Esophagus muscularis mucosa (tissue), 4 donors: ENCODE data around the gene KATNAL1. TPM values are rescaled to one million over a fixed set of nuclear protein-coding genes. Genes with fewer than 3 reads are reported as not detected.

ENCODE experiments used
- DNase-seq: peaks from one replicate; pipeline ENCODE4 v3.0.0-alpha.2; 2017; ENCODE audit errors: extremely low spot score
- H3K27ac ChIP-seq, 4 donors: fragments of 200-600 bp; sonication (generic); replicated peaks in 1 of 4; 1 replicate in 3 of 4; 2 replicates in 1 of 4; pipeline ENCODE4 v1.5.1; 2016 to 2019; ENCODE audit warnings: mild to moderate bottlenecking in 1 of 4
- H3K27me3 ChIP-seq, 4 donors: fragments of 200-600 bp; sonication (generic); one replicate each; pipeline versions ENCODE4 v1.5.1 to v1.6.0; 2016 to 2019
- H3K36me3 ChIP-seq, 4 donors: fragments of 200-600 bp; sonication (generic); one replicate each; pipeline ENCODE4 v1.5.1; 2016 to 2019
- H3K4me1 ChIP-seq, 4 donors: fragments of 200-600 bp; sonication (generic); one replicate each; pipeline ENCODE4 v1.5.1; 2016 to 2019
- H3K4me3 ChIP-seq, 4 donors: fragments of 200-600 bp; sonication (generic); 1 replicate in 2 of 4; 2 replicates in 2 of 4; pipeline ENCODE4 v1.5.1; 2016 to 2019; ENCODE audit warnings: mild to moderate bottlenecking in 4 of 4, moderate library complexity in 1 of 4
- H3K9me3 ChIP-seq, 4 donors: fragments of 200-600 bp; sonication (generic); 1 replicate in 3 of 4; 2 replicates in 1 of 4; pipeline ENCODE4 v1.5.1; 2016 to 2019
- EP300 ChIP-seq: sonication (generic); formaldehyde crosslinking; IDR thresholded peaks from one replicate; pipeline ENCODE4 v1.6.1; 2017; ENCODE audit warnings: antibody characterized with exemption
- POLR2A ChIP-seq: fragments of 450-650 bp; IDR thresholded peaks from one replicate; pipeline ENCODE4 v1.6.1; 2017; ENCODE audit warnings: antibody characterized with exemption, moderate library complexity, mild to moderate bottlenecking, low read depth
- POLR2AphosphoS5 ChIP-seq, 2 donors: sonication (generic); formaldehyde crosslinking; IDR thresholded peaks; one replicate each; pipeline ENCODE4 v1.6.1; 2017; ENCODE audit warnings: antibody characterized with exemption in 2 of 2
- WGBS: methylation state at CpG from one replicate; pipeline ENCODE4 v1.1.5; 2018; 5-methylcytosine and 5-hydroxymethylcytosine counted together
- intact Hi-C: fragments of 100-400 bp; cut with DNase I; formaldehyde crosslinking; loops from one replicate; pipeline ENCODE4 v1.15.1; 2023
- total RNA-seq, 4 donors: library from RNA; depleted of rRNA; stranded (reverse); fragments of >200 nt; gene quantifications; one replicate each; pipeline versions ENCODE4 v1.1.0 to v1.2.1, GENCODE V29; 2016
- TF ChIP-seq, protein P1 (sequence below), 3 experiments: fragments of 200-600 bp in 2 of 3; fragments of 450-650 bp in 1 of 3; sonication (generic) in 2 of 3; IDR thresholded peaks; one replicate each; pipeline ENCODE4 v1.5.1; 2017 to 2019; ENCODE audit warnings: antibody characterized with exemption in 3 of 3, mild to moderate bottlenecking in 2 of 3, moderate library complexity in 1 of 3

Gene KATNAL1
- 10 to 100 TPM; 30.6 to 43.0 (median 40.0) TPM for total RNA-seq

GRCh38 chr13:30307194-30307970, at the start of gene KATNAL1:
Gene KATNAL1 (minus strand): TSS chr13:30307551. CDS start chr13:30283777, 23,774 bp downstream.
- TF ChIP-seq POLR2AphosphoS5 (IDR thresholded peaks at IDR 0.05): peak; percentile 5 to 81
- no peak for TF ChIP-seq EP300
- TF ChIP-seq, protein P1, sequence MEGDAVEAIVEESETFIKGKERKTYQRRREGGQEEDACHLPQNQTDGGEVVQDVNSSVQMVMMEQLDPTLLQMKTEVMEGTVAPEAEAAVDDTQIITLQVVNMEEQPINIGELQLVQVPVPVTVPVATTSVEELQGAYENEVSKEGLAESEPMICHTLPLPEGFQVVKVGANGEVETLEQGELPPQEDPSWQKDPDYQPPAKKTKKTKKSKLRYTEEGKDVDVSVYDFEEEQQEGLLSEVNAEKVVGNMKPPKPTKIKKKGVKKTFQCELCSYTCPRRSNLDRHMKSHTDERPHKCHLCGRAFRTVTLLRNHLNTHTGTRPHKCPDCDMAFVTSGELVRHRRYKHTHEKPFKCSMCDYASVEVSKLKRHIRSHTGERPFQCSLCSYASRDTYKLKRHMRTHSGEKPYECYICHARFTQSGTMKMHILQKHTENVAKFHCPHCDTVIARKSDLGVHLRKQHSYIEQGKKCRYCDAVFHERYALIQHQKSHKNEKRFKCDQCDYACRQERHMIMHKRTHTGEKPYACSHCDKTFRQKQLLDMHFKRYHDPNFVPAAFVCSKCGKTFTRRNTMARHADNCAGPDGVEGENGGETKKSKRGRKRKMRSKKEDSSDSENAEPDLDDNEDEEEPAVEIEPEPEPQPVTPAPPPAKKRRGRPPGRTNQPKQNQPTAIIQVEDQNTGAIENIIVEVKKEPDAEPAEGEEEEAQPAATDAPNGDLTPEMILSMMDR (IDR thresholded peaks at IDR 0.05): no peak
- peak; percentile 7 for TF ChIP-seq POLR2A
- H3K4me3 ChIP-seq: peak within 1 kb of the TSS; percentile 85 to 99 (median 93)
- peak within 1 kb of the TSS; percentile 94 to 99 (median 96) for H3K27ac ChIP-seq
- H3K27me3 ChIP-seq: no peaks in the 10 kb centered on the region
- H3K4me1 ChIP-seq: peaks cover 30 to 66% (median 59%) of the 10 kb centered on the region in 4 donors
- peaks cover 0 to 4% (median 0%) of the 10 kb centered on the region in 4 donors for H3K36me3 ChIP-seq
- under 1% methylated on average over 17 of the region's 71 CpGs for WGBS
- intact Hi-C loops: loop anchor here (5.0 to 10.0 kb wide), 2 partner anchors 115 to 173 kb away; partner anchors contain the start of gene UBE2L5
- no peak for DNase-seq
- no peaks in the 10 kb centered on the region for H3K9me3 ChIP-seq

GRCh38 chr13:30355839-30356238, 48.5 kb upstream of the KATNAL1 start:
- WGBS: 79% methylated on average over 6 of the region's 6 CpGs
- Histone ChIP-seq H3K27ac (no peak overlapping the region), H3K9me3 (peaks cover 0 to 7% (median 5%) of the 10 kb centered on the region in 4 donors), H3K4me1 (peaks cover 0 to 11% (median 4%) of the 10 kb centered on the region in 4 donors), H3K4me3 (no peak overlapping the region), H3K27me3 (no peaks in the 10 kb centered on the region), H3K36me3 (no peaks in the 10 kb centered on the region)
- intact Hi-C loops: no loop called here
- DNase-seq: no peak
- TF ChIP-seq POLR2A: no peak
- TF ChIP-seq, protein P1 (IDR thresholded peaks at IDR 0.05): no peak
- TF ChIP-seq EP300: no peak
- TF ChIP-seq POLR2AphosphoS5 (IDR thresholded peaks at IDR 0.05): no peak

DNA sequence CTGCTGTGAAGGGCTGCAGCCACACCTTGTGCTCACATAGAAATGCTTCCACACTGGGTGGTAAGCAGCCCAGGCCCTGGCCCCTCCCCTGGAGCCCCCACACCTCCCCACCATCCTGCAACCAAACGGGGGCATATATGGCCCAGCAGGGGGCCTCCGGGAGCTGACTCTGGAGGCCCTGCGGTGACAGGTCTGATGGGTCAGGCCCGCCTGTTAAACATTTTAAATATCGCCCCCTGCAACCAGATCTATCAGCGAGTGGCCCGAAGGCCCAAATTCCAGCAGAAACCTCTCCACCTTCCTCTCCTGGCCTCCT, 48.0 kb upstream of the KATNAL1 start:
- intact Hi-C loops: no loop called here
- TF ChIP-seq, protein P1 (IDR thresholded peaks at IDR 0.05): peak in 2 of 3 experiments; percentile 42 to 56
- no peak for TF ChIP-seq POLR2AphosphoS5 (IDR thresholded peaks at IDR 0.05)

DNA sequence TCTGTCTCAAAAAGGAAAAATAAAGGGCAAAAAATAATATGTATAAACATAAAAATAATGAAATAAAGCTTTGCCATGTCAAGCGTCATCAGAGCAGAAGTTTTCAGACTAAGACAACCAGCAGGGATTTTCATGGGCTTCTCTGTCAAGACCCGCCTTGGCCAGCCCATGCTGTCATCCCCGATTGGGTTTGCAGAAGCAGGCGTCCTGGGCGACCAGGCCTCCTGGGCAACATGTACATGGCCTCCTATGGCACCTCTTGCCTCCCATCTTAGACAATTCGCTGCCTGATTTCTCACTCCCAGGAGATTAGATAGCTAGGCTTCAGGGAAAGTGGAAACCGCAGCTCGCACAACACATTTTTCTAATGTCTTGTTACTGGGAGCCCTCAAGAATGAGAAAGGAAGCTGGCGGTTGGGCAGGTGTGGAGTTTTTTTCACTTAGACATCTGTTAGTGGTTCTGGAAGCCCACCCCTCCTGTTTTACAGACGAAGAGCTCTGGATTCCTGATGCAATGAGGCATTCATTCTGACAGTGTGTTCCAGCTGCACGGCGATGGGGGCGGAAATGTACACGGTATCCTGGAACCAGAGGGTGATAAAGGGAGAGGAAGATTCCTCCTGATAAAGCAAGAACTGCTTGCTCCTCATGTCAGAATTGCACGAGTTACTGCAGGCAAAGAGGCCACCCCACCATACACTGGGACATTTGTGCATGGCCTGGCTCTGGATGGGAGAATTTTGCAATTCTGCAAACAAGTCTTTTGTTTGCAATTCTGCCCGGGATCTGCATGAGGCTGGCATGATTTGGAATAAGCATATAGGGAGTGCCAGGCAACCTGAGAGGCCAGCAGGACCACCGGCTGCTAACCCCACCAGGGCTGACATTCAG, 47.4 kb upstream of the KATNAL1 start:
- H3K4me3 ChIP-seq: no peak overlapping the region
- WGBS: 85% methylated on average over 16 of the region's 17 CpGs
- DNase-seq: no peak
- peaks cover 0 to 7% (median 5%) of the 10 kb centered on the region in 4 donors for H3K9me3 ChIP-seq
- TF ChIP-seq EP300 (no peak), POLR2AphosphoS5 (IDR thresholded peaks at IDR 0.05) (no peak)
- H3K4me1 ChIP-seq: peaks cover 0 to 11% (median 4%) of the 10 kb centered on the region in 4 donors
- intact Hi-C loops: no loop called here
- H3K27ac ChIP-seq: no peak overlapping the region
- no peaks in the 10 kb centered on the region for H3K36me3 ChIP-seq
- no peaks in the 10 kb centered on the region for H3K27me3 ChIP-seq

More for the DNA sequence above, 48.0 kb upstream of the KATNAL1 start:
- no peak overlapping the region for H3K27ac ChIP-seq
- peaks cover 0 to 7% (median 5%) of the 10 kb centered on the region in 4 donors for H3K9me3 ChIP-seq
- H3K4me3 ChIP-seq: no peak overlapping the region
- no peaks in the 10 kb centered on the region for H3K36me3 ChIP-seq
- WGBS: 89% methylated on average over 5 of the region's 7 CpGs
- H3K27me3 ChIP-seq: no peaks in the 10 kb centered on the region
- no peak for DNase-seq
- H3K4me1 ChIP-seq: peaks cover 0 to 11% (median 4%) of the 10 kb centered on the region in 4 donors
